ENCODE results near the gene ACVR1.

ACVR1 gene

GRCh38 chr2:157699806-157700205 lies 176.3 kb downstream of the ACVR1 start:
- H3K4me3 ChIP-seq, result no peak overlapping the region
- TF ChIP-seq CTCF (IDR thresholded peaks at IDR 0.05), result no peak
- no peak for DNase-seq (ENCODE audit: low spot score)
- no peak overlapping the region for H3K27ac ChIP-seq

GRCh38 chr2:157699009-157699408 lies 177.1 kb downstream of the ACVR1 start:
- no peak for TF ChIP-seq CTCF (IDR thresholded peaks at IDR 0.05)
- Histone ChIP-seq H3K4me3 (no peak overlapping the region), H3K27ac (no peak overlapping the region)
- DNase-seq (ENCODE audit: low spot score), result no peak

GRCh38 chr2:157698430-157698829 lies 177.7 kb downstream of the ACVR1 start:
- DNase-seq (ENCODE audit: low spot score), result no peak
- no peak overlapping the region for H3K4me3 ChIP-seq
- no peak for TF ChIP-seq CTCF (IDR thresholded peaks at IDR 0.05)
- no peak overlapping the region for H3K27ac ChIP-seq

GRCh38 chr2:157696036-157696435 lies 180.1 kb downstream of the ACVR1 start:
- no peak for TF ChIP-seq CTCF (IDR thresholded peaks at IDR 0.05)
- DNase-seq (ENCODE audit: low spot score), result no peak
- H3K4me3 ChIP-seq, result no peak overlapping the region
- no peak overlapping the region for H3K27ac ChIP-seq

GRCh38 chr2:157692768-157693167 lies 183.4 kb downstream of the ACVR1 start:
- H3K27ac ChIP-seq, result no peak overlapping the region
- no peak for DNase-seq (ENCODE audit: low spot score)
- TF ChIP-seq CTCF (IDR thresholded peaks at IDR 0.05), result no peak
- H3K4me3 ChIP-seq, result no peak overlapping the region

GRCh38 chr2:157691695-157692094 lies 184.4 kb downstream of the ACVR1 start:
- no peak for TF ChIP-seq CTCF (IDR thresholded peaks at IDR 0.05)
- Histone ChIP-seq H3K4me3 (no peak overlapping the region), H3K27ac (no peak overlapping the region)
- DNase-seq (ENCODE audit: low spot score), result no peak

GRCh38 chr2:157691131-157691530 lies 185.0 kb downstream of the ACVR1 start:
- no peak overlapping the region for H3K4me3 ChIP-seq
- H3K27ac ChIP-seq, result no peak overlapping the region
- DNase-seq (ENCODE audit: low spot score), result no peak
- no peak for TF ChIP-seq CTCF (IDR thresholded peaks at IDR 0.05)
